Measurements from ENCODE around the gene FBXO8. TPM values are rescaled to one million over a fixed set of nuclear protein-coding genes. Genes with fewer than 3 reads are reported as not detected.

Gene FBXO8
- total and polyA plus RNA-seq, 8 donors: 6.7 to 16.9 (median 10.4) TPM

DNA sequence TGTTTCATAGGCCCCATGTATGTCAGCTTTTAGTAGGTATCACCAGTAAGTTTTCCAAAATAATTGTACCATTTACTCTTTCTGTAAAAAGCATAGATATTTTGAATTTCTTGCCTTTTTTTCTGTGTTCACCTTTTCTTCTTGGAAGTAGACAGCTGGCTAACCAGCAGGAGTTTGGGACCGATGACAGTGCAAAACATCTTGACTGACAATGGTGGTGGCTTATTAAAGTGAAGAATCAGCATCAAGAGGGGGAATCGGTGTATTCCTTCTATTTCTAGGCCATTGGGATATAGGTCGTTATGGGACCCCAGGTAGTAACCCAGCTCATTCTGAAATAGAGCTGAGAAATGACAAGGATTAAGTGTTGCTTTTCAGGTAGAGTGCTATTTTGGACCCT lies 3.4 kb upstream of the FBXO8 start:
- intact Hi-C loops (cut with DNase I): no loop called here
- no peaks in the 10 kb centered on the region for H3K36me3 ChIP-seq
- no peak overlapping the region for H3K4me3 ChIP-seq
- no peak overlapping the region for H3K27ac ChIP-seq
- TF ChIP-seq, protein P1, sequence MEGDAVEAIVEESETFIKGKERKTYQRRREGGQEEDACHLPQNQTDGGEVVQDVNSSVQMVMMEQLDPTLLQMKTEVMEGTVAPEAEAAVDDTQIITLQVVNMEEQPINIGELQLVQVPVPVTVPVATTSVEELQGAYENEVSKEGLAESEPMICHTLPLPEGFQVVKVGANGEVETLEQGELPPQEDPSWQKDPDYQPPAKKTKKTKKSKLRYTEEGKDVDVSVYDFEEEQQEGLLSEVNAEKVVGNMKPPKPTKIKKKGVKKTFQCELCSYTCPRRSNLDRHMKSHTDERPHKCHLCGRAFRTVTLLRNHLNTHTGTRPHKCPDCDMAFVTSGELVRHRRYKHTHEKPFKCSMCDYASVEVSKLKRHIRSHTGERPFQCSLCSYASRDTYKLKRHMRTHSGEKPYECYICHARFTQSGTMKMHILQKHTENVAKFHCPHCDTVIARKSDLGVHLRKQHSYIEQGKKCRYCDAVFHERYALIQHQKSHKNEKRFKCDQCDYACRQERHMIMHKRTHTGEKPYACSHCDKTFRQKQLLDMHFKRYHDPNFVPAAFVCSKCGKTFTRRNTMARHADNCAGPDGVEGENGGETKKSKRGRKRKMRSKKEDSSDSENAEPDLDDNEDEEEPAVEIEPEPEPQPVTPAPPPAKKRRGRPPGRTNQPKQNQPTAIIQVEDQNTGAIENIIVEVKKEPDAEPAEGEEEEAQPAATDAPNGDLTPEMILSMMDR (IDR thresholded peaks at IDR 0.05): no peak
- FAIRE-seq: no peak
- WGBS, 2 donors: 92 to 97% methylated on average over 3 of the region's 3 CpGs
- no peak for ATAC-seq
- no peak for DNase-seq
- peaks cover 12 to 17% (median 15%) of the 10 kb centered on the region in 3 donors for H3K4me1 ChIP-seq
- no peaks in the 10 kb centered on the region for H3K9me3 ChIP-seq
- H3K27me3 ChIP-seq: no peaks in the 10 kb centered on the region

DNA sequence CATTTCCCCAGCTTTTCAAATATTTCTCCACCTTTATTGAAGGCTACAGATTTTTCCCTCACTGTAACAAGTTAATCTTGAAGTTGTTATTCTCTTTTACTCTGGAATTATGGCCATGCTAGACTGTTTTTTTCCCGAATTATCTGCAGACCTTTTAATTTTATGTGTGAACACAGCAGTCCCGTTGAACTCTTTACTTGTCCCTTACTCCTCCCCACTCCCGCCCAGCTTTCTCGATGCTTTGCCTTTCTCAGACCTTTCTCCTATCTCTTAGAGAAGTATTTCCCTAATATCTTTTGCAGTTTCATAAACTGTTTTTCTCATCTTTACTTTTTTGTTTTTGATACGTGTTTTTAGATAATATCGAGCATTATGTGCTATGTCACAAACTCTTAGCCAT lies 1.0 kb upstream of the FBXO8 start:
- FAIRE-seq (no peak), ATAC-seq (no peak), DNase-seq (no peak)
- no peaks in the 10 kb centered on the region for H3K36me3 ChIP-seq
- H3K27ac ChIP-seq: peak overlapping the region in 1 of 4 donors; percentile 98
- H3K4me3 ChIP-seq: peak overlapping the region; percentile 60 to 76 (median 74)
- 5 to 7% methylated on average over 6 of the region's 6 CpGs for WGBS, 2 donors
- intact Hi-C loops (cut with DNase I): no loop called here
- no peaks in the 10 kb centered on the region for H3K9me3 ChIP-seq
- H3K27me3 ChIP-seq: no peaks in the 10 kb centered on the region
- H3K4me1 ChIP-seq: peaks cover 14 to 28% (median 23%) of the 10 kb centered on the region in 3 donors
- TF ChIP-seq, protein P1 (IDR thresholded peaks at IDR 0.05): no peak

DNA sequence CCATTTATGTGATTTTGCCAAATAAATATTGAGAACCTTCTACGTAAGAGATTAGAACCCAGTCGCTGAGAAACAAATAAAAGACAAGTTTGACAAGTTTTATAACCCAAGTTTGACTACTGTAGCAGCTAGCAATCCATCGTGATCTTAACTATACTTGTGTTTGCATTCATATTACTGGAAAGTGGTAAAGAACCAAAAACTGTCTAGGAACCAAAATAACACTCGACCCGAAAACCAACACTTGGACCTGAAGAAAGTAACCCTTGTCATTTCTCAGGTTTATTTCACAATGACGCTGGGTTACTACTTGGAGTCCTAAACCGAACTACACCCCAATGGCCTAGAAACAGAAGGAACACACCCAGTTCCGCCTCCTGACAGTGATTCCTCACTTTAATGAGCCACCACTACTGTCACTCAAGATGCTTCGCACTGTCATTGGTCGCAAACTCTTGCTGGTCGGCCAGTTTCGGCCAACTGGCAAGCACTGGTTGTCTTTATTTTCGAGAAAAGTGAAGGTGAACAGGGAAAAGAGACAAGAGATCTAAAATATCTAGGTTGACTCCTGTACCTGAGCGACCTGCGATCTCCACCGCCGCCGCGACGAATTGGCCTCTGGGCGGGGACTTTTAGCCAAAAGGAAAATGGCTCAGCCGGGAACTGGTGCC lies 496 bp downstream of the FBXO8 start:
- peak; percentile 97 for FAIRE-seq
- H3K27ac ChIP-seq: peak overlapping the region; percentile 92 to 98 (median 96)
- H3K4me1 ChIP-seq: peaks cover 14 to 28% (median 23%) of the 10 kb centered on the region in 3 donors
- peak; percentile 94 to 99 (median 96) for ATAC-seq
- H3K9me3 ChIP-seq: no peaks in the 10 kb centered on the region
- H3K27me3 ChIP-seq: no peaks in the 10 kb centered on the region
- peak overlapping the region; percentile 60 to 76 (median 74) for H3K4me3 ChIP-seq
- peak; percentile 48 to 83 (median 68) for DNase-seq
- intact Hi-C loops (cut with DNase I): no loop called here
- no peaks in the 10 kb centered on the region for H3K36me3 ChIP-seq
- TF ChIP-seq, protein P1 (IDR thresholded peaks at IDR 0.05): no peak
- WGBS, 2 donors: 0 to 1% methylated on average over 22 of the region's 22 CpGs

DNA sequence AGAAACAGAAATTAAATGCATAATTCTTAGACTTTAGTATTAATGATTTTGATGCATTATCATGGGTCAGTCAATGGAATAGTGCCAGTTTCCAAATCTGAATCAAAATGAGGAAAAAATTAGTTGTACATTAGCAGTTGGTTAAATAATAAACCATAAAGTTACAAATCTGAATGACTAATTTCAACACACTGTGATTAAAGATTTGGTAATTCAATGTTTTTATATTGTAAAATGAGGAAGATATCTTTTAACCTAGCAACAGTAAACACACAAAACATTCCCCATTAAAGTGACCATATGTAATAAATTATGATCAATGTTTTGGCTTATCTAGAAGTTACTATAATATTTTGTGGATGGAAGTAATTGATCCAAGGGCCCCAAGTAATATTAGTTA lies 1.6 kb downstream of the FBXO8 start:
- H3K9me3 ChIP-seq: no peaks in the 10 kb centered on the region
- intact Hi-C loops (cut with DNase I): no loop called here

More for the DNA sequence above, 1.6 kb downstream of the FBXO8 start:
- Histone ChIP-seq H3K27me3 (no peaks in the 10 kb centered on the region), H3K27ac (no peak overlapping the region), H3K4me3 (peak overlapping the region in 1 of 4 donors; percentile 73), H3K4me1 (peaks cover 14 to 28% (median 23%) of the 10 kb centered on the region in 3 donors), H3K36me3 (no peaks in the 10 kb centered on the region)
- TF ChIP-seq, protein P1 (IDR thresholded peaks at IDR 0.05): no peak
- ATAC-seq (no peak), DNase-seq (no peak), FAIRE-seq (no peak)

Measured in pancreas (tissue), 10 donors.